ENCODE results near the gene OPRL1.
A peak's percentile ranks its signal among the peaks of the same experiment; 100 is the strongest.

OPRL1 gene

GRCh38 chr20:64146301-64146935, 66.5 kb downstream of the OPRL1 start:
- DNase-seq = peak; percentile 30

- DNase-seq = no peak
These were observed 67.1 kb downstream of the OPRL1 start for GRCh38 chr20:64146936-64147477.

GRCh38 chr20:64148581-64148980, 68.7 kb downstream of the OPRL1 start:
- no peak for DNase-seq

- no peak for DNase-seq
These were observed 69.3 kb downstream of the OPRL1 start for GRCh38 chr20:64149141-64149540.

- DNase-seq = no peak
These were observed 70.1 kb downstream of the OPRL1 start for GRCh38 chr20:64149809-64150560.
